ENCODE measurements around the gene A4GNT.
"Not testable (repeated sequence)": the region's sequence is repeated elsewhere in the genome, so short reads cannot be mapped to it uniquely, and the experiment has no call there.

Gene A4GNT

GRCh38 chr3:138118612-138119422, 13.4 kb downstream of the A4GNT start:
- DNase-seq: peak in 2 of 4 experiments; percentile 13 to 21

- no peak for DNase-seq
Observed at GRCh38 chr3:138114988-138115971, 16.9 kb downstream of the A4GNT start, which contains the start of gene DZIP1L. DZIP1L (minus strand) TSS chr3:138115608; CDS start chr3:138103971, 11,637 bp downstream.

GRCh38 chr3:138114431-138114918, 17.7 kb downstream of the A4GNT start:
- no peak for DNase-seq

- no peak for DNase-seq
Observed at GRCh38 chr3:138113326-138113725, 18.9 kb downstream of the A4GNT start.

- DNase-seq: no peak
Observed at GRCh38 chr3:138112362-138112761, 19.8 kb downstream of the A4GNT start.

- no peak for DNase-seq
Observed at GRCh38 chr3:138105598-138105997, 26.6 kb downstream of the A4GNT start.

- no peak for DNase-seq
Observed at GRCh38 chr3:138103466-138103865, 28.7 kb downstream of the A4GNT start.

GRCh38 chr3:138101351-138101940, 30.7 kb downstream of the A4GNT start:
- not testable (repeated sequence) for DNase-seq

GRCh38 chr3:138099417-138099816, 32.8 kb downstream of the A4GNT start:
- DNase-seq: no peak

- no peak for DNase-seq
Observed at GRCh38 chr3:138097192-138098172, 34.7 kb downstream of the A4GNT start.

- DNase-seq: no peak
Observed at GRCh38 chr3:138093721-138094120, 38.5 kb downstream of the A4GNT start.

- DNase-seq: no peak
Observed at GRCh38 chr3:138092023-138092422, 40.2 kb downstream of the A4GNT start.

- DNase-seq: no peak
Observed at GRCh38 chr3:138089091-138089490, 43.1 kb downstream of the A4GNT start.

- DNase-seq: not testable (repeated sequence)
Observed at GRCh38 chr3:138085745-138086144, 46.4 kb downstream of the A4GNT start.

- no peak for DNase-seq
Observed at GRCh38 chr3:138084196-138084595, 48.0 kb downstream of the A4GNT start.

GRCh38 chr3:138082992-138083386, 49.2 kb downstream of the A4GNT start:
- no peak for DNase-seq

GRCh38 chr3:138082085-138082991, 49.9 kb downstream of the A4GNT start:
- DNase-seq: no peak

GRCh38 chr3:138081371-138082084, 50.7 kb downstream of the A4GNT start:
- DNase-seq: no peak

GRCh38 chr3:138079901-138080300, 52.3 kb downstream of the A4GNT start:
- no peak for DNase-seq

- no peak for DNase-seq
Observed at GRCh38 chr3:138078901-138079344, 53.3 kb downstream of the A4GNT start.

Measured in activated CD4-positive, CD25-positive, alpha-beta regulatory T cell (primary cell).